GM21515 (cell line): ENCODE data around the gene CNTRL.
"Not testable (repeated sequence)": the region's sequence is repeated elsewhere in the genome, so short reads cannot be mapped to it uniquely, and the experiment has no call there.

ENCODE experiments used
- ATAC-seq: cut with Tn5 transposase; IDR thresholded peaks from one replicate; pipeline ENCODE4 v1.9.1; 2021; ENCODE audit not compliant: unreplicated experiment

Gene CNTRL

GRCh38 chr9:121133104-121133816, 58.5 kb downstream of the CNTRL start:
- ATAC-seq = no peak

GRCh38 chr9:121135642-121136041, 60.9 kb downstream of the CNTRL start:
- ATAC-seq = no peak

- ATAC-seq = no peak
These were observed 63.8 kb downstream of the CNTRL start for GRCh38 chr9:121138561-121138960.

- ATAC-seq = no peak
These were observed 64.2 kb downstream of the CNTRL start for GRCh38 chr9:121138973-121139372.

- no peak for ATAC-seq
These were observed 65.4 kb downstream of the CNTRL start for GRCh38 chr9:121140162-121140561.

- ATAC-seq = no peak
These were observed 66.6 kb downstream of the CNTRL start for GRCh38 chr9:121141306-121141705.

GRCh38 chr9:121141706-121142105, 67.0 kb downstream of the CNTRL start:
- ATAC-seq = no peak

GRCh38 chr9:121143771-121144170, 69.0 kb downstream of the CNTRL start:
- ATAC-seq = no peak

GRCh38 chr9:121144482-121144881, 69.7 kb downstream of the CNTRL start:
- ATAC-seq = no peak

GRCh38 chr9:121150188-121150587, 75.4 kb downstream of the CNTRL start:
- no peak for ATAC-seq

GRCh38 chr9:121153642-121154041, 78.9 kb downstream of the CNTRL start:
- ATAC-seq = no peak

GRCh38 chr9:121154782-121155181, 80.0 kb downstream of the CNTRL start:
- no peak for ATAC-seq

GRCh38 chr9:121156263-121156731, 81.5 kb downstream of the CNTRL start:
- ATAC-seq = peak; percentile 82

GRCh38 chr9:121157939-121158338, 83.2 kb downstream of the CNTRL start:
- no peak for ATAC-seq

GRCh38 chr9:121160025-121160424, 85.3 kb downstream of the CNTRL start:
- no peak for ATAC-seq

- no peak for ATAC-seq
These were observed 93.3 kb downstream of the CNTRL start for GRCh38 chr9:121168052-121168451.

- no peak for ATAC-seq
These were observed 94.4 kb downstream of the CNTRL start for GRCh38 chr9:121169094-121169601.

GRCh38 chr9:121171236-121171635, 96.5 kb downstream of the CNTRL start:
- ATAC-seq = no peak

GRCh38 chr9:121172726-121173487, 98.2 kb downstream of the CNTRL start:
- ATAC-seq = no peak

GRCh38 chr9:121173501-121173900, 98.7 kb downstream of the CNTRL start:
- no peak for ATAC-seq

- ATAC-seq = no peak
These were observed 104.1 kb downstream of the CNTRL start for GRCh38 chr9:121178676-121179372.

GRCh38 chr9:121179373-121179721, 104.6 kb downstream of the CNTRL start:
- ATAC-seq = not testable (repeated sequence)
